Activated T-cell treated with anti-CD3 and anti-CD28 coated beads for 48 hours (primary cell): ENCODE data around the gene BMPR1A.
A peak's percentile ranks its signal among the peaks of the same experiment; 100 is the strongest.
"Not testable (repeated sequence)": the region's sequence is repeated elsewhere in the genome, so short reads cannot be mapped to it uniquely, and the experiment has no call there.

Experiments used
- DNase-seq: peaks from one replicate; pipeline ENCODE4 v3.0.0-alpha.2; 2020; ENCODE audit warnings: low read depth

Gene BMPR1A

DNA sequence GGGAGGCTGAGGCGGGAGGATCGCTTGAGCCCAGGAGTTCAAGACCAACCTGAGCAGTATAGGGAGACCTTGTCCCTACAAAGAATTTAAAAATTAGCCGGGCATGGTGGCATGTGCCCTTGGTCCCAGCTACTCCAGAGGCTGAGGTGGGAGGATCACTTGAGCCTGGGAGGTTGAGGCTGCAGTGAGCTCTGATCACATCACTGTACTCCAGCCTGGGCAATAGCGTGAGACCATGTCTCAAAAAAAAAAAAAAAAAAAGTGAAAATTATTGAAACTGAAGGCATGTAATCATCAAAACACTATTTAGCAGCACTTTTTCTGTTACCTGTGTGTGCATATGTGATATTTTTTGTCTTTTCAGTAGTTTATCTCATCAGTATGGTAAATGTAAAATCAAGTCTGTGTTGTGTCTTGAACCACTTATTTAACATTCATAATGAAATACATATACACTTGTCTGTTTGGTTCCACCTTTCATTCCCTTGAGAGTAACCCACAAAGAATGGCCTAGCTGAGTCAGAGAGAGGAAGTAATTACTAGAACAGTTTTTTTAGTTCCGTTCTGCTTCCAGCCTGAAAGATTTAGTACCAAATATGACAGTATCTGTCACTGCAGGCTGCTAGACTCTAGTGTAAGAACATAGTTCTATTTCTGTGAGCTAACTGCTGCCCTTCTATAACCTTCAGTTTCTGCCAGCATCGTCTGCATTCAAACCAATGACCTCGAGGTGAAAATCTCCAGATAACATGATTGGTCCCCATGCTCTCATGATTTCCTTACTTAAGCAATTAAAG lies 132.4 kb downstream of the BMPR1A start:
- no peak for DNase-seq

DNA sequence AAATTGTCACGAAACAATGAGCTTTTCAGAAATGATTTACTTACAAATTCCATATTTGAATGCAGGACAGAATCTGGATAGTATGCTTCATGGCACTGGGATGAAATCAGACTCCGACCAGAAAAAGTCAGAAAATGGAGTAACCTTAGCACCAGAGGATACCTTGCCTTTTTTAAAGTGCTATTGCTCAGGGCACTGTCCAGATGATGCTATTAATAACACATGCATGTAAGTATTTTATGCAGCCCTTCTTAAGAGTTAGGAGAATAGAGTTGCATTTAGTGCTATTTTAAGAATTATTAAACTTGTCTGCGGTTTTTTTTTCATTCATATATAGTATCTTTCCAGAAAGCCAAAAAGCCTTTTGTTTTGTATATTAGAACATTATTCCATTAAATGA lies 133.6 kb downstream of the BMPR1A start:
- no peak for DNase-seq

DNA sequence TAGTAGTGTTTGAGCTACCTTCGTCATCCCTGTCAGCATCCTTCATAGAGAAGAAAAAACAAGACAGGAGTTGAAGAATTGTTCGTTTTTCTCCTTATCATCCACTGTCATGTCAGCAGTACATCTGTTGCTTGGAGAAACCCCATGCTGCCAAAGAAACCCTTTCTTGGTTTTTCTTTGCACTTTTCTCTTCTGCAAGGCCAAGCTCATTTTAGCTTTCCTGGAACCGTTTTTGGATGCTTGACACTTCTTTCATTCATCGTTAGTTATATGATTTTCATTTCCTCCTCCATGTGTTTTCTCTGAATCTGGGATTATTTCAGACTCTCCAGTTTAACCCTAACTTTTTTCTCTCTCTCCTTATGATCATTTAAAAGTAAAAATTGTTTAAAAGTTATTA lies 142.1 kb downstream of the BMPR1A start:
- DNase-seq: no peak

DNA sequence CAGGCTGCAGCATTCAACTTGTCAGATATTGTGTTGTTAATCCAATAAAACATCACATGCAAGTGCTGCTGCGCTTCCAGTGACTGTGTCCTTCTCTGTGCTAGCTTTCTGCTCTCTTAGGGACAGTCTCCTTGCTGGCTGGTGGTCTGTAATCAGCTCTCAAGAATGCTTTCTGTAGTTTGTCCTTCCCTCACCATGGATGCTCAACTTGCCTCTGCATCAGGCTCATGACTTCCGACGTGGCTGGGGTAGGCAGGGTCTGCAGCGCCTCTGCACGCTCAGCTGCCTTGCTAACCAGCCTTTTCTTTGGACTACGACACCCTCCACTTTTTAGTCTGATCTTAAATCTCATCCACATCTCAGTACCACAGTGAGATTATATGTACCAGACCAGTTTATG lies 142.7 kb downstream of the BMPR1A start:
- no peak for DNase-seq

DNA sequence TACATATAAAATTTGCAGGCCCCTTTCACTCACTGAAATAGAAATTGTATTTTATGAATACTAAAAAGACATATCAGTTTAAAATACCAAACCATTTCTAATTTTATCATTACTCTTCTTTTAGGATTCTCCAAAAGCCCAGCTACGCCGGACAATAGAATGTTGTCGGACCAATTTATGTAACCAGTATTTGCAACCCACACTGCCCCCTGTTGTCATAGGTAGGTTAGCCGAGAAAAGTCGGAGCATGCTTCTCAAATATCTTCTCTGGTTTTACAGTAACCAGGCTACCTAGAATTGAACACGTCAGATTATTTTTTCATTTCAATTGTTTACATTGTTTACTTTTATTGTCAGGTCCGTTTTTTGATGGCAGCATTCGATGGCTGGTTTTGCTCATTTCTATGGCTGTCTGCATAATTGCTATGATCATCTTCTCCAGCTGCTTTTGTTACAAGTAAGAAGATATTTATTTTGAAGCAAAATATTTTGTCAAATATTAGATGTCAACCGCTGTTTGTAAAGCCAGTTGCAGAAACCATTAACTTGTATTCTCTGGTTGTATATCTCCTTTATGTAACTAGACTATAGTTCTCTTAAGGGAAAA lies 143.4 kb downstream of the BMPR1A start:
- DNase-seq: peak; percentile 3

DNA sequence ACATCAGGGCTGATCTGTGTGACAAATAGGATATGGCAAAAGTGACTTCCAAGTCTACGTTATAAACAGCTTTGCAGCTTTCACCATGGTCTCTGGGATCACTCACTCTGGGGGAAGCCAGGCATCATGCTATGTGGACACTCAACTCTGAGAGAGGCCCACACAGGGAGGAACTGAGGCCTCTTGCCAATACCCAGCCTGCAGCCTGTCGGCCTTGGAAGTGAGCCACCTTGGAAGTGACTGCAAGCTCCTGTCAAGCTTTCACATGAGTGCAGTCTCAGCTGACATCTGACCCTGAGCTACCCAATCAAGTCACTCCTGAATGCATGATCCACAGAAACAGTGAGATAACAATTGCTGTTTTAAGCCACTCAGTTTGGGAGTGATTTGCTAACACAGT lies 144.5 kb downstream of the BMPR1A start:
- no peak for DNase-seq

DNA sequence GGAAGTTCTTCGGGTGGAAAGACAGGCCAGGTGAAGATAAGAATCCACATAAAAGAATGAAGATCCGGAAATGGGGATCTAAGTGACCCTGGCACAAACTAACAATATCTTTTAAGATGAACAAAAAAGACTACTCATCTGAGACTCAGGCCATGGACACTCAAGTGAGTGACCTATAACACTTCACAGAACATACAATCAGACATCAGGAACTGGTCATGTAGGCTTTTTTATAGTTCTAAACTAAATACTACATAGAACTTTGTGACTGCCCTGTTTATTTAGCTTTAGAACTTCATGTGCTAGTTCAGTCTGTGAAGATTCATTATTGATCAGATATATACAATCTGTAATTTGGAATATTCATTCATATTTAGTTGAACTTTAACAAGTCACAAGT lies 148.2 kb downstream of the BMPR1A start:
- no peak for DNase-seq

DNA sequence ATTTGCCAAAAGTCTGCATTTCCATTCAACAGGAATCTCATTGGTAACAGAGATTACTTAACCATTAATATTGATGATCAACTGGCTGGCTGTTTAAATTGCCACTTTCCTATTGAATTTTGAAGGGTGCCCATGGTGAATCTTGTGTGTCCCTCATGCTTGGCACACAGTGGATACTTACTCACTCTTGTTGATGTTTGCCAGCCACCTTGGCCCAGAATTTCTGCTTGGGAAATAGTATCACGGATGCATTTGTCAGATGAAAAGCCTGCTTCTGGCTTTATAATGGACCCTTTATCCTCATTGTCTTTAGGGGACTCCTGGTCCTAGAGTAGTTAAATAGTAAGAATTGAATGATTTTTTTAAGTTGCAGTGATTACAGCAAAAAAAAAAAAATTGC lies 149.0 kb downstream of the BMPR1A start:
- no peak for DNase-seq

DNA sequence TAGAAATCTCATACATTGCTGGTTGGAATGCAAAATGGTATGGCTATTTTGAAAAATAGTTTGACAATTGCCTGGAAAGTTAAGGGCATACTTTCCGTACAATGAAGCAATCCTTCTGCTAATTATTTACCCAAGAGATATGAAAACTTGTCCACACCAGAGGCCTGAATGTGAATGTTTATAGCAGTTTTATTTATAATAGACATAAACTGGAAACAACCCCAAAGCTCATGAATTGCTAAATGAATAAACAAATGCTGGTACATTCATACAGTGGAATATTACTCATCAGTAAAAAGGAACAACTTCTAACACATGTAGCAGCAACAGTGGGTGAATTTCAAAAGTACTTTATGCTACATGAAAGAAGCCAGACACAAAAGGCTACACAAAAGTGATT lies 158.3 kb downstream of the BMPR1A start:
- no peak for DNase-seq

DNA sequence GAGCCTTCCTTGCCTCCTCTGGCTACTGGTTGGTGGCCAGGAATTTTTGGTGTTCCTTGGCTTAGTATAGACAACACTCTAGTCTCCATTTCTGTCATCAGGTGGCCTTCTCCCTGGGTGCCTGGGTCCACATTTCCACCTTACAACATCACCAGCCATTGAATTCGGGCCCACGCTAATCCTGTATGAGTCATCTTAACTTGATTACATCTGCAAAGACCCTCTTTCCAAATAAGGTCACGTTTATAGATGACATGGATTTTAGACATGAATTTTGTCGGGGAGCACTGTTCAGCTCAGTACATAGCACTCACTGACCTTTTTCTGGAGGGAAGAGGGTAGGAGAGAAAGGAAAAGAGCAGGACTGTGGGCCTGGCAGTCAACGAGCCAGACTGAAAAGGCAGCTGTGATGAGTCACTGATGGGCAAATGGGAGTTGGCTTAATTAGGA lies 161.6 kb downstream of the BMPR1A start:
- DNase-seq: no peak

DNA sequence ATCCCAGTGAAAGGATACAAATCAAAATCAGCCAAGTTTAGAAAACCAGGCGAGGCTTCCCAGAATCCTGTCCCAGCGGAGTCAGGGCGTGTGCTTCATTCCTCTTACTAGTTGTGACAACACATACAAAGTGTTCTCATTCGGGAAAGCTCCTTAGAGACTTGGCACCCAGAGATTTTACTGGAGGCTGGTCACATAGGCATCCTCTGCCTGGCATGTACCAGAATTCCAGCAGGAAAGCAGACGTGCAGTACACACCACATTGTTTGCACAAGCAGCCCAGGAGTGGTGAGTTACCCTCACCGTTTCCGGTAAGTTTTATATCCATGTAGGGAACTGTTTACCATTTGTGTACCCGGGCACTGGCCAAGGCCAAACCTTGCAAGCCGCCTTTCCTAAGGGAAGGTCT lies 166.1 kb downstream of the BMPR1A start:
- no peak for DNase-seq

DNA sequence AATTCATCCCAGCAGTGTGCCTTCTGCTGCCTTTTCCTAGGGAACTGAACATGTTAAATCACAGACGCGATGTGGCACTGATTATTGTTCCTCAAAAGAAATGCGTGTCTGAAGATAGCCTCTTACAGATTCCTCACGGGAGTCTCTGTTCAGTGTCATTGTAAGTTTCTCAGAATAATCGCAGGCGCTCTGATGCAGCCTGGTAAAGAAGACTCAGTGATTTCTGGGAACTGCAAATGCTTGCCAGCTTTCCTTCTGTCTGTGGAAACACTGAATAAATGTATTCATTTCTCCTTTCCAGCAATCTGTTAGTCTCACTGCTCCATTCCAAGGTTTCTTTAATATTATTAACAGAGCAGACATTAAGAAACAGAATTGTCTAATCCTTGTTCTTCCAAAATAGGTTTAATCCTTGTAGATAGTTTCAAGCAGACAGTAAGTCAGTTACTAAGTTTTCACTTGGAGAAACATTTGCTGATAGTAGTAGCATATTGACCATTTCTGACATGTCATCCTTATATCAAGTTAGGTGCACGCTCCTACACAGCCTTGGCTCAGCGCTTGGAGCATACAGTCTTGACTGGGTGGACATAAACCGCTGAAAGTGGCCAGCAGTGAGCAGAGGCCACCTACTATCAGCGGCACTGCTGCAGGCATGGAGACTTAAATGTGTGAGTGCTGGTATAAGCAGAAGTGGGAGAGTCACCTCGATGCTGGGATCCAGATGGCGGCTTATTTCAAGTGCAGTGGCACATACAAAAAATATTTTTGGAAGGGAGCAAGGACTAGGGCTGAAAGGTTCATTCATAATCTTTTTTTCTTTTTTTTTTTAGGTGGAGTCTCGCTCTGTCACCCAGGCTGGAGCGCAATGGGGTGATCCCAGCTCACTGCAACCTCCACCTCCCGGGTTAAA lies 173.3 kb downstream of the BMPR1A start:
- DNase-seq: no peak

DNA sequence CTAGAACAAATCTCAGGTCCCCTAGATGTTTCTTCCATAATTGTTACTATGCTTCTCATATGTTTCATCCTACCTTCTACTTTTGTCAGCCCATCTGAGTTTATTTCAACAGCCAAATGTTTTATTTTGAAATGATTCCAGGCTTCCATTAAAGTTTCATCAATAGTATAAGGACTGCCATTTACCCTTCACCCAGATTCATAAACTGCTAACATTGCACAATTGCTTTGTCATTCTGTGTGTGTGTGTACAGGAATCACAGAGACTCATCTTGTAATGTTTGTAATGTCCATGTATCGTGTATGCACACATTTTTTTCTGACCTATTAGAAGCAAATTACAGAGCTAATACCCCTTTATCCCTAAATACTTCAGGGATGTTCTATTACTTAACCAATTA lies 175.5 kb downstream of the BMPR1A start:
- DNase-seq: no peak

DNA sequence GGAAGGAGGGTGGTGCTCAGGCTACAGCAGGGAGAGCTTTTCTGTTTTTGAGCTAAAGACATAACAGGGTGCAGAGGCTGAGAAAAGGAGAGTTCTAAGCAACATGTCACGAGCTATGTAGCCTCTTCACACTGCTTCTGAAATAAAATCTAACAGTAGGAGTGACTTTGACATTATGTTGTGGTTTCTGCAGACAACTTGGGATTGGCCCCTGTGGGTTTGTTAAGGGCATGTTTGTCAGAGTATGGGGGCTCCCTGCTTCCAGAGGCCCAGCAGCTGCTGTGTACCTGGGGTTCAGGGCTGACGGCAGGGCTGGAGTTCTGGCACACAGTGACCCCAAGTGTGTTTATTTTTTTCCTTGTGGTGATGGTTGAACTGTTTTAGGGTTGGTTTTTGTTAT lies 176.3 kb downstream of the BMPR1A start:
- DNase-seq: no peak

DNA sequence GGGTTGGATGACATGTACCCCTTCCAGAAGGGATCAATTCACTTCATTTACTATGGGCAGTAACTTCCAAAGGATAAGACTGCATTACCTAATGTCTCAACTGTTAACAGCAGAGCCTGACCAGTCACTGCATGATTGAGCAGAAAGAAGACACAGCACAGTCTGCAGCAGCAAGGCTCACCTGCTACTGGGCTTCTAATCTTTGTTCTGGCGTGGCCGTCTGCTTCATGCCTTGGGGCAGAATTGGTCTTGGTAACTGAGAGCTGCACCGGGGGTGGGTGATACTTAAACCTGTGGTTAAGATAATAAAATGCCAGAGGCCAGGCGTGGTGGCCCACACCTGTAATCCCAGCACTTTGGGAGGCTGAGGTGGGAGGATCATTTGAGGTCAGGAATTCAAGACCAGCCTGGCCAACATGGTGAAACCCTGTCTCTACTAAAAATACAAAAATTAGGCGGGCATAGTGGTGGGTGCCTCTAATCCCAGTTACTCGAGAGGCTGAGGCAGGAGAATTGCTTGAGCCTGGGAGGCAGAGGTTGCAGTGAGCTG lies 177.8 kb downstream of the BMPR1A start:
- DNase-seq: not testable (repeated sequence)

DNA sequence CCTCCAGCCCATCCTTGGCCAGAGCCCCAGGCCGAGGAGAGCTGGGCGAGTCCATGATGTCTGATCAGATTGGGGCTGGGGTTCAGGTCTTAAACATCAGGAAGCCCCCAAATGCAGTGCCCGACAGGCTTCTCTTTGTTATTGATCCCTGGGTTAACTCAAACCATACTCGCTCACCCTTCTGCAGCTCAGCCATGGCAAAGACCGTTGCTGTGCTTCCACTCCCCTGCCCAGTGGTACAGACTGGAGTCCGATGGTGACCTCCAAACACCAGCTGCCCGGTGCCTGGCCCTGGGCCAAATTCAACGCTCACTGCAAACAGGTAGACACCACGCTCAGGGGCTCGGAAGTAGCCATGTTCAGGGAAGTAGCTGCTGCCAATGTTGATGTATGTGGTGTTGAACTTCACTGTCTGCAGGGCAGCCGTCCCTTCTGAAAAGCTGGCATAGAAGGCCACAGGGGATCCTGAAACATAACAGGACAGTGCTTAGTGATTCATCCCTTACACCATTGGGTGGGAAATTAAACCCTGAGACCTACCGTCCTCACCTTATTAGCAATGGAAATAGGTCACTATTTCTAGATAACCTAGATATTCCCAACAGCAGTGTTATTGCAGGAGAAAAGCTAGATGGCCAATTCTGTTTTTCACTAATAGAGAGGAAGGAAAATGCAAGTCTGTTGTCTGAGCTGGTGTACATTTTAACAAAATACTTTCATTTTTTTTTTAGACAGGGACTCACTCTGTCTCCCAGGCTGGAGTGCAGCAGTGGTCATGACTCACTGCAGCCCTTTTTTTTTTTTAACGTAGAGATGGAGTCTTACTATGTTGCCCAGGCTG lies 180.5 kb downstream of the BMPR1A start:
- DNase-seq: no peak

DNA sequence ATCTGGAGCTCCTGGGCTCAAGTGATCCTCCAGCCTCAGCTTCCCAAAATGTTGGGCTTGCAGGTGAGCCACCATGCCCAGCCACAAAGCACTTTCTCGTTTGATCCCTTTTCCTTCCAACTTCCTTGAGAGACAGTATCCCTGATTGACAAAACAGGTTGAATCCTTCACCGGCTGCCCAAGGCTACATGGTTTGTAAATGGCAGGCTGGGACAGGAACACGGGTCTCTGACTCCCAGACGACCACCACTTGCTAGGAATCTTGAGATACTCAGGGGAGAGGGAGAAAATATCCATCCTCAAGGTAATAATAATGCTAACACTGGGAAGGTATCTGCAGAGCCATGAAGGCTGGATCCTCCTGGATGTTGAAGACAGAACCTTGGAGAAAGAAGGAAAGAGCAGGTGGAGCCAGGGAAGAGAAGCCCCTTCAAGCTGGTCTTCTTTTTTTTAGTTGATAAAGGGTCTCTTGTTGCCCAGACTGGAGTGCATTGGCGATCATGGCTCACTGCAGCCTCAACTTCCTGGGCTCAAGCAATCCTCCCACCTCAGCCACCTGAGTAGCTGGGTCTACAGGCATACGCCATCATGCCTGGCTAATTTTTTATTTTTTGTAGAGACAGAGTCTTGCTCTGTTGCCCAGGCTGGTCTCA lies 181.2 kb downstream of the BMPR1A start:
- DNase-seq: no peak

DNA sequence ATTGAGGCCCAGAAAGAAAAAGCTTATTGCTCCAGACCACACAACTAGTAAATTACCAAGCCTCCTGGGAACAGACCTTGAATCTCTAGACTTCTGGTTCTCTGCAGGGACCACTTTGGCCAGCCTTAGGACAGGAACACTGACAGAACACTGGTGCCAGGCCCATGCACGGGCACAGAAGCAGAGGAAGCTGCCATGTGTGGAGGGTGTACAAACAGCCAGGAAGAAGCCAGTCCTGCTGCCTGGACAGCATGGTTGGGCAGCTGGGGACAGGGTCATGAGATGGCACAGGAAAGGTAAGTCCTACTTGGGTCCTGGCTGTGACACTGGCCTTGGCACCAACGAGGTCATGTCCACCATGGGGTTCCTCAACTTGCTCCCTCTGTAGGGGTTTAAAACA lies 181.8 kb downstream of the BMPR1A start:
- no peak for DNase-seq

DNA sequence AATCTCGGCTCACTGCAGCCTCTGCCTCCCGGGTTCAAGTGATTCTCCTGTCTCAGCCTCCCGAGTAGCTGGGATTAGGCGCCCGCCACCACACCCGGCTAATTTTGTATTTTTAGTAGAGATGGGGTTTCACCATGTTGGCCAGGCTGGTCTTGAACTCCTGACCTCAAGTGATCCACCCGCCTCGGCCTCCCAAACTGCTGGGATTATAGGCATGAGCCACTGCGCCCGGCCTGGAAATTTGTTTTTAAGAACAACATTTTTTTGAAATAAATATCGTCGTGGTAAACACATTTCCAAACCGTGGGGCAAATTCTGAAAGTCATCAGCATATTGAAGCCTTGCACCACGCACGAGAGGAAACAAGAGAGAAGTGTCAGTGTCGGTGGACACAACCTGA lies 183.7 kb downstream of the BMPR1A start:
- not testable (repeated sequence) for DNase-seq

DNA sequence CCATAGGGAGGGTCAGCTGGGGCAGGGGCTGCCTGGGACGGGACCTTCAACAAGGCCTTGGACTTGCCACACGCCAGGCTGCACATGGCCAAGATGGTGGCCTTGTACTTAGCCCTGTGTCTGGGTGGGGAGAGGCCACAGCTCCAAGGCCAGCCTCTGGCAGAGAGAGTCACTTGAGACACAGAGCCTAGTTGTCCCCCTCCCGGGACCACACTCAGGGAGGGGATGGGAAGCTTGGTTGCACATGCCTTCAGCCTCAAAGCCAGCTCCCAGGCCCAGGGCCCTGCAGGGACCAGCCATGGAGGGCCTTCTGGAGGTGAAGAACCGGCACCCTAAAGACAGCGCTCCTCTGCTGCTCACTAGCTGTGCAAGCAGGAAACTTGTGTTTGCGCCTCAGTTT lies 184.3 kb downstream of the BMPR1A start:
- no peak for DNase-seq

DNA sequence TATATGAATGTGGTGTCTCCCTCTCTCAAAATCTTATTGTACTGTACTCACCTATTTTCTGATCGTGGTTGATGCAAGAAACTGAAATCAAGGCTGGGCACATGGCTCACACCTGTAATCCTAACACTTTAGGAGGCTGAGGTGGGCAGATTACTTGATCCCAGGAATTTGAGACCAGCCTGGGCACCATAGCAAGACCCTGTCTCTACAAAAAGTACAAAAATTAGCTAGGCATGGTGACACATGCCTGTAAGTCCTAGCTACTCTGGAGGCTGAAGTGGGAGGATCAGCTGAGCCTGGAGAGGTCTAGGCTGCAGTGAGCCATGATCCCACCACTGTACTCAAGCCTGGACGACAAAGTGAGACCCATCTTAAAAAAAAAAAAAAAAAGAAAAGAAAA lies 185.0 kb downstream of the BMPR1A start:
- DNase-seq: no peak
